ENCODE data around the gene HEPACAM2.

Gene HEPACAM2

GRCh38 chr7:93146472-93147141 is 79.7 kb downstream of the HEPACAM2 start:
- TF ChIP-seq REST (IDR thresholded peaks at IDR 0.05; ENCODE audit: insufficient read depth in 1 of 2, low read depth in 2 of 2, low read length in 2 of 2) (no peak), FOXP2 (optimal IDR thresholded peaks at IDR 0.05; ENCODE audit: borderline replicate concordance, extremely low read depth, extremely low read length, insufficient read depth) (no peak), POLR2AphosphoS5 (IDR thresholded peaks at IDR 0.05; ENCODE audit: low read depth, low read length) (no peak), SIN3A (IDR thresholded peaks at IDR 0.05; ENCODE audit: borderline replicate concordance, insufficient read depth, low read length) (no peak), TAF1 (IDR thresholded peaks at IDR 0.05; ENCODE audit: borderline replicate concordance, insufficient read depth, low read length) (no peak)

GRCh38 chr7:93146036-93146435 is 80.2 kb downstream of the HEPACAM2 start:
- TF ChIP-seq POLR2AphosphoS5 (IDR thresholded peaks at IDR 0.05; ENCODE audit: low read depth, low read length) (no peak), TAF1 (IDR thresholded peaks at IDR 0.05; ENCODE audit: borderline replicate concordance, insufficient read depth, low read length) (no peak), FOXP2 (optimal IDR thresholded peaks at IDR 0.05; ENCODE audit: borderline replicate concordance, extremely low read depth, extremely low read length, insufficient read depth) (no peak), SIN3A (IDR thresholded peaks at IDR 0.05; ENCODE audit: borderline replicate concordance, insufficient read depth, low read length) (no peak), REST (IDR thresholded peaks at IDR 0.05; ENCODE audit: insufficient read depth in 1 of 2, low read depth in 2 of 2, low read length in 2 of 2) (no peak)

GRCh38 chr7:93145354-93145753 is 80.9 kb downstream of the HEPACAM2 start:
- TF ChIP-seq SIN3A (IDR thresholded peaks at IDR 0.05; ENCODE audit: borderline replicate concordance, insufficient read depth, low read length) (no peak), POLR2AphosphoS5 (IDR thresholded peaks at IDR 0.05; ENCODE audit: low read depth, low read length) (no peak), TAF1 (IDR thresholded peaks at IDR 0.05; ENCODE audit: borderline replicate concordance, insufficient read depth, low read length) (no peak)

GRCh38 chr7:93142127-93142526 is 84.1 kb downstream of the HEPACAM2 start:
- no peak for TF ChIP-seq SIN3A (IDR thresholded peaks at IDR 0.05; ENCODE audit: borderline replicate concordance, insufficient read depth, low read length)
- no peak for TF ChIP-seq TAF1 (IDR thresholded peaks at IDR 0.05; ENCODE audit: borderline replicate concordance, insufficient read depth, low read length)
- no peak for TF ChIP-seq FOXP2 (optimal IDR thresholded peaks at IDR 0.05; ENCODE audit: borderline replicate concordance, extremely low read depth, extremely low read length, insufficient read depth)
- no peak for TF ChIP-seq POLR2AphosphoS5 (IDR thresholded peaks at IDR 0.05; ENCODE audit: low read depth, low read length)
- TF ChIP-seq REST (IDR thresholded peaks at IDR 0.05; ENCODE audit: insufficient read depth in 1 of 2, low read depth in 2 of 2, low read length in 2 of 2): no peak

- TF ChIP-seq TAF1 (IDR thresholded peaks at IDR 0.05; ENCODE audit: borderline replicate concordance, insufficient read depth, low read length) (no peak), SIN3A (IDR thresholded peaks at IDR 0.05; ENCODE audit: borderline replicate concordance, insufficient read depth, low read length) (no peak), REST (IDR thresholded peaks at IDR 0.05; ENCODE audit: insufficient read depth in 1 of 2, low read depth in 2 of 2, low read length in 2 of 2) (no peak), FOXP2 (optimal IDR thresholded peaks at IDR 0.05; ENCODE audit: borderline replicate concordance, extremely low read depth, extremely low read length, insufficient read depth) (no peak), POLR2AphosphoS5 (IDR thresholded peaks at IDR 0.05; ENCODE audit: low read depth, low read length) (no peak)
Measured at GRCh38 chr7:93140582-93141191, 85.6 kb downstream of the HEPACAM2 start.

Measured in PFSK-1 (cell line).